Adipocyte (in vitro differentiated cells): ENCODE results near the gene SOX5.
"Not testable (repeated sequence)": the region's sequence is repeated elsewhere in the genome, so short reads cannot be mapped to it uniquely, and the experiment has no call there.

Experiments
- DNase-seq: peaks from one replicate; pipeline ENCODE4 v3.0.0-alpha.2; 2015; ENCODE audit warnings: low read depth
- H3K27me3 ChIP-seq: replicated peaks from 2 replicates; pipeline ENCODE4 v1.7.0; 2013; ENCODE audit warnings: mild to moderate bottlenecking, low read length, moderate library complexity; ENCODE audit not compliant: control insufficient read depth, insufficient read depth
- H3K36me3 ChIP-seq: 2 replicates; pipeline ENCODE4 v1.7.0; 2013; ENCODE audit warnings: low read length, mild to moderate bottlenecking, moderate library complexity; ENCODE audit not compliant: control insufficient read depth, insufficient read depth, severe bottlenecking
- H3K4me1 ChIP-seq: 2 replicates; pipeline ENCODE4 v1.7.0; 2013; ENCODE audit warnings: mild to moderate bottlenecking, low read length, moderate library complexity; ENCODE audit not compliant: control insufficient read depth, insufficient read depth
- H3K4me3 ChIP-seq: 2 replicates; pipeline ENCODE4 v1.7.0; 2013; ENCODE audit warnings: mild to moderate bottlenecking, low read length, moderate library complexity
- H3K9ac ChIP-seq: 2 replicates; pipeline ENCODE4 v1.7.0; 2013; ENCODE audit warnings: mild to moderate bottlenecking, low read length, moderate library complexity
- H3K9me3 ChIP-seq: 2 replicates; pipeline ENCODE4 v1.7.0; 2013; ENCODE audit warnings: mild to moderate bottlenecking, low read length, moderate library complexity; ENCODE audit not compliant: control insufficient read depth

SOX5 gene

DNA sequence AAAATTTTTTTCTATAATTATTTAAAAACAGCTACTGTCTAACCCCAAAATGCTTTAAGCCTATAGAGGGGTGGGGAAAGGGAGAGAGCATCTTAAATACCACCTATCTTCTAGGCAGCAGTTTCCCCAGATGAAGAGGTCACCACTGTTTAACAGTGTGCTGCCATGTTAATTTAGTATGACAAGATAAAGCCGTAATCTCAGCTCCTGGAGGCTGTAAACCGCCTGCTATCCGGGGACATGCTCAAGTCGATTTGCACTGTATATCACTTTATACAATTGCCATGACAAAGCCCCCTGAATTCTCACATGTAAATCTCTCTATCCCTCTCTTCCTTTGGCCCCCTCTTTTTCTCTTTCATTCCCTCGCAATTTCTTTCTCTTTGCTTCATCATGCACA is 68.5 kb downstream of the SOX5 start:
- Histone ChIP-seq H3K4me1 (no peaks in the 10 kb centered on the region), H3K27me3 (no peaks in the 10 kb centered on the region), H3K9ac (no peak overlapping the region), H3K9me3 (no peaks in the 10 kb centered on the region), H3K36me3 (no peaks in the 10 kb centered on the region), H3K4me3 (no peak overlapping the region)
- DNase-seq: no peak

DNA sequence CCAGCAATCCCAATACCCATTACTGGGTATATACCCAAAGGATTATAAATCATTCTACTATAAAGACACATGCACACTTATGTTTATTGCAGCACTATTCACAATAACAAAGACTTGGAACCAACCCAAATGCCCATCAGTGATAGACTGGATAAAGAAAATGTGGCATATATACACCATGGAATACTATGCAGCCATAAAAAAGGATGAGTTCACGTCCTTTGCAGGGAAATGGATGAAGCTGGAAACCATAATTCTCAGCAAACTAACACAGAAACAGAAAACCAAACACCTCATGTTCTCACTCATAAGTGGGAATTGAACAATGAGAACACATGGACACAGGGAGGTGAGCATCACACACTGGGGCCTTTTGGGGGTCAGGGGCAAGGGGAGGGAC is 72.9 kb downstream of the SOX5 start:
- not testable (repeated sequence) for H3K27me3 ChIP-seq, DNase-seq, H3K9ac ChIP-seq, H3K4me3 ChIP-seq, H3K4me1 ChIP-seq, H3K9me3 ChIP-seq, H3K36me3 ChIP-seq

DNA sequence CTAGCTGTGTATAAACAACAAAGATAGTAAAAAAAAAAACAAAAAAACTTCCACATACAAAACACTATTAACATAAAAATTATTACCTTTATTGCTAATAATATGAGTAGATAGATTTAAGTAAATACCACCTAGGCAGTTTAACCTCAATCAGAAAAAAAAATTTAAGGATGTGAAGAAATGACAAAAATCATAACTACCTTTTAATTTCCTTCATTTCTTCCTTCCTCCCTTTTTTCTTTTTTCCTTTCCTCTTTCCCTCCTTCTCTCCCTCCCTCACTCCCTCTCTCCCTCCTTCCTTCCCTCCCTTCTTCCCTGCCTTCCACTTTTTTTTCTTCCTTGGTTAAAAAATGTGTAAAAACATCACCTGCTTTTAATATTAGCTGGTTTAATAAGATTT is 81.7 kb downstream of the SOX5 start:
- Histone ChIP-seq H3K27me3 (no peaks in the 10 kb centered on the region), H3K4me1 (no peaks in the 10 kb centered on the region), H3K36me3 (no peaks in the 10 kb centered on the region), H3K9ac (no peak overlapping the region), H3K4me3 (no peak overlapping the region), H3K9me3 (no peaks in the 10 kb centered on the region)
- no peak for DNase-seq

DNA sequence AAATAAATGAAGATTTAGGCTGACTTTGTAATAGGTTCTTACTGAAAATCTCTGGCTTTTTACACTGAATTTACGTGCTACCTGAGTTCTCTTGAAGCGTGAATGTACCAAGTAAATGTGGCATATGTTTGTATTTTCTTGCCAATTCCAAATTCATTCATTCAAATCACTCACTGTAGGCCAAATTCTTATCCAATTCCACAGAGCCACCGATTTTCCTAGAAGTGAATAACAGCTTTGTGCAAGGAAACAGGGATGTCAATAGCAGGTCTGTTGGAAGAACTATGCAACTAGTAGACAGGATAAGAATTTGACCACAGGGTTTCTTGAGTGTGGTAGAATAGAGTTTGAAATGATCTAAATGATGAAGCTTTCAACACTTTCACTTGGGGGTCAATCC is 86.8 kb downstream of the SOX5 start:
- Histone ChIP-seq H3K9ac (no peak overlapping the region), H3K27me3 (no peaks in the 10 kb centered on the region), H3K4me3 (no peak overlapping the region), H3K9me3 (no peaks in the 10 kb centered on the region), H3K36me3 (no peaks in the 10 kb centered on the region), H3K4me1 (no peaks in the 10 kb centered on the region)
- no peak for DNase-seq

DNA sequence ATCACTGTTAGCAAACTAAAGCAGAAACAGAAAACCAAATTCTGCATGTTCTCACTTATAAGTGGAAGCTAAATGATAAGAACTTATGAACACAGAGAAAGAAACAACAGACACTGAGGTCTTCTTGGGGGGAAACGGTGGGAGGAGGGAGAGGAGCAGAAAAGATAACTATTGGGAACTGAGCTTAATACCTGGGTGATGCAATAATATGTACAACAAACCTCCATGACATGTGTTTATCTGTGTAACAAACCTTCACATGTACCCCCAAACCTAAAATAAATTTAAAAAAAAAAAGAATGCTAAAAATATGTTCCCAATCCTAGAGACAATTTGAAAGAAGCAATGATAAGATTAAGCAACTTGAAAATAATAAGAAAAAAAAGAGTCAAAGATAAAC is 89.5 kb downstream of the SOX5 start:
- no peaks in the 10 kb centered on the region for H3K4me1 ChIP-seq
- no peaks in the 10 kb centered on the region for H3K9me3 ChIP-seq
- no peak overlapping the region for H3K9ac ChIP-seq
- no peaks in the 10 kb centered on the region for H3K36me3 ChIP-seq
- DNase-seq: no peak
- H3K27me3 ChIP-seq: no peaks in the 10 kb centered on the region
- H3K4me3 ChIP-seq: no peak overlapping the region

DNA sequence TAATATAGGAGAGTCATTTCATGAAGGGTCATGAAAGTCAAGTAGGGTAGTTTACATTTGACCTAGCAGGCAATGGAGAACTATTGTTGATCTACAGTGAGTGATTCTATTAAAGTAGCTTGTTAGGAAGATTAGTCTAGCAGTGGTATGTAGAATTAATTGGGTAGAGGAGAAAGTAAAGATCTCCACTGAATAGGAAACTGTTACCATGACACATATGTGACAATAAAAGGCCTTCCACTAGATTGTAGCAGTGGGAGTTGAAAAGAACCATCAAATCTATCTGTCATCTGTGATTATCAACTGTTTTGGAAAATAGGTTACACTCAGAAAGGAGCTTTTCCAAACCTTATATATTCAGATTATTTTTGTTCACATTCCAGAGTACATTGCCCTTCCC is 92.3 kb downstream of the SOX5 start:
- Histone ChIP-seq H3K4me3 (no peak overlapping the region), H3K36me3 (no peaks in the 10 kb centered on the region), H3K9ac (no peak overlapping the region), H3K4me1 (no peaks in the 10 kb centered on the region), H3K9me3 (no peaks in the 10 kb centered on the region), H3K27me3 (no peaks in the 10 kb centered on the region)
- DNase-seq: no peak

DNA sequence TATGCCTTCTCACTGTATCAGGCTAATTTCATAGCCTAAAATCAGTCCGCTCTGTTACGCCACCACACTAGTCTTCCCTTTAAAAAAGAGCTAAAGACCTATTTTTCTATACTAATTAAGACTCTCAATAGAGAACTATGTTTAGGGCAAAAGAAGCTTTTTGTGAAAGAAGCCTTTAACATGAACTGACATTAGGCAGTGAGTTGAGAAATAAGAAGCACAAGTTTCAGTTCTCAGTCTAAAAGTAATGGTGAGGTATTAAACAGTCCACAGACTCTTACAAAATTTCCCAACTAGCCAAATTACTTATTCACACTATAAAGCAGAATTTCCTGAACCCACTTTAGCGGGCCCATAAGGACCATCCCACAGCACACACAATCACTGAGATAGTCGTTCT is 93.7 kb downstream of the SOX5 start:
- Histone ChIP-seq H3K9me3 (no peaks in the 10 kb centered on the region), H3K4me3 (no peak overlapping the region), H3K36me3 (no peaks in the 10 kb centered on the region), H3K27me3 (no peaks in the 10 kb centered on the region), H3K4me1 (no peaks in the 10 kb centered on the region), H3K9ac (no peak overlapping the region)
- DNase-seq: no peak

DNA sequence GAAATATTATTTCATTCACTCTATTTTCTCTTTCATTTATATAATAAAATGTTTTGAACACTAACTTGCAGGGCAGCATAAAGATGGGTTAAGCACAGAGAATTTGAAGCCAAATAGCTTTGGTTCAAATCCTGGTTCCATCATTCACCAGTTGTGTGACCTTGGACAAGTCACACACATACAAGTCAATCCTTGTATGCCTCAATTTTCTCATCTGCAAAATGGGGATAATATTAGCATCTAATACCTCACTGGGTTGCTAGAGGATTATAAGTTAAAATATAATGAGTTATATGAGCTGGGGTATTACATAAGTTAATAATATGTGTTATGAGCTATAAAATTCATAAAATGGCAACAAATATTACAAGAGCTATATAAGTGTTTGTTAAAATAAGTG is 94.9 kb downstream of the SOX5 start:
- Histone ChIP-seq H3K4me3 (no peak overlapping the region), H3K9me3 (no peaks in the 10 kb centered on the region), H3K27me3 (no peaks in the 10 kb centered on the region), H3K4me1 (no peaks in the 10 kb centered on the region), H3K36me3 (no peaks in the 10 kb centered on the region), H3K9ac (no peak overlapping the region)
- DNase-seq: no peak

DNA sequence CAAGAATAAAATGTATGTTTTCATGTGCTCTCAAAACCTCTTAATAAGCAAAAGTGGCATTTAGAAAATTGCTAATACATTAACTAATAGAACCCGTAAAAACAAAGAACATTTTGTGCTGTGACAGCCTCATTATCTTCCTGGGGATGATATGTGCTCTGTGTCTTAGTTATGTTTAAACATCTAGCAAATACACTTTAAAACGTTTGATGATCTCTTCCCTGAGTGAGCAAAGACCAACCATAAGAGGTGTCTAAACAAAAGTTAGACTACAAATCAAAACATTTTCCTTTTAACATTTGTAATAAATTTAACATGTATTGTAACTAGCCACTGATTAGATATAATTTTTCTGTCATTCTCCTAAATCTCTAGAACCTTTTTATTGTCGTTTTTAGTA is 95.8 kb downstream of the SOX5 start:
- no peak for DNase-seq

DNA sequence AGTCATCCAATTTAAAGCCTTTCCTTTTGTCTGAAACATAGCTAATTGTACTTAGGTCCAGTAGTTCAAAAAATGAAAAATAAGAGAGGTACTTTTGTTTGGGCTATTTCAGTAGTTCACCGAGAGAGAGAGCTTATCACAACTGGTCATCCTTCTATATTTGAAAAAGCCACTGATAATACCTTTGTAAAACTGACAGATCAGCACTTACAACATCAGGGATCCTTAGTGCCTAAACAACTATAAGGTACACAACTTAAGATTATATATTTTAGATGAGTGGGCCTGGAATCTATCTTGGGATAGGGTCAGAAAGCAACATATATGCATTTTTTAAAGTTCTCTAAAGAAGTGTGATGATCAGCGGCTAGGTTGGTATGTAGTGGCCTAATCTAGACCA is 97.9 kb downstream of the SOX5 start:
- no peaks in the 10 kb centered on the region for H3K4me1 ChIP-seq
- DNase-seq: no peak
- no peaks in the 10 kb centered on the region for H3K36me3 ChIP-seq
- no peaks in the 10 kb centered on the region for H3K9me3 ChIP-seq
- no peak overlapping the region for H3K4me3 ChIP-seq
- H3K9ac ChIP-seq: no peak overlapping the region
- no peaks in the 10 kb centered on the region for H3K27me3 ChIP-seq

More for the DNA sequence above, 95.8 kb downstream of the SOX5 start:
- H3K9ac ChIP-seq: no peak overlapping the region
- no peaks in the 10 kb centered on the region for H3K4me1 ChIP-seq
- H3K36me3 ChIP-seq: no peaks in the 10 kb centered on the region
- H3K4me3 ChIP-seq: no peak overlapping the region
- no peaks in the 10 kb centered on the region for H3K27me3 ChIP-seq
- no peaks in the 10 kb centered on the region for H3K9me3 ChIP-seq

DNA sequence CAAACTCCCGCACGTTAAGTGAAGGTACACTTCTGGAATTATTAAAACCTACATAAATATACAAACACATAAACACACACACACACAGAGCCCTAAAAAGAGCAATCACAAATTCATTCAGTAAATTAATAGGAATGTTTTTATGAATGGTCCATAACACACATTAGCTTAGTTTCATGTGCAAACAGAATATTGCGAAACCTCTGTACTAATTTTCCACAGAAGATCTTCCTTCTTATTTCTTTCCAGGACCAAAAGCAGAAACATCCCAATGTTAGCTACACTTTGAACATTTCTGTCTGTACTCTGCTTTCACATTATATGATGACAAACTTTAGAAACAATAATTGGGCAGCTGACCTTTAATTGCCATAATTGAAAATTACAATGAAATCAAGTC is 101.6 kb downstream of the SOX5 start:
- H3K36me3 ChIP-seq: no peaks in the 10 kb centered on the region
- no peak overlapping the region for H3K9ac ChIP-seq
- H3K4me1 ChIP-seq: no peaks in the 10 kb centered on the region
- H3K4me3 ChIP-seq: no peak overlapping the region
- DNase-seq: no peak
- no peaks in the 10 kb centered on the region for H3K27me3 ChIP-seq
- no peaks in the 10 kb centered on the region for H3K9me3 ChIP-seq

DNA sequence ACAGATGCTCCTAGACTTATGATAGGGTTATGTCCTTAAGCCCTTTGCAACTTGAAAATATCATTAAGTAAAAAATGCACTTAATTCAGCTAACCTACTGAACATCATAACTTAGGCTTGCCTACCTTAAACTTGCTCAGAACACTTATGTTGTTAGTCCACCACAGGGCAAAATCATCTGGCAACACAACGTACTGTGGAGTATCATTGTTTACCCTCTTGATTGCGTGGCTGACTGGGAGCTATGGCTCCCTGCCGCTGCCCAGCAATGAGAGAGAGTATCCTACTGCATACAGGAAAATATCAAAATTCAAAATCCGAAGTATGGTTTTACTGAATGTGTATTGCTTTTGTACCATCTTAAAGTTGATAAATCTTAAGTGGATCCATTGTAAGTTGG is 105.5 kb downstream of the SOX5 start:
- no peak overlapping the region for H3K9ac ChIP-seq
- no peaks in the 10 kb centered on the region for H3K36me3 ChIP-seq
- no peak overlapping the region for H3K4me3 ChIP-seq

More for the DNA sequence above, 105.5 kb downstream of the SOX5 start:
- Histone ChIP-seq H3K27me3 (no peaks in the 10 kb centered on the region), H3K4me1 (no peaks in the 10 kb centered on the region), H3K9me3 (no peaks in the 10 kb centered on the region)
- DNase-seq: no peak
